HepG2 (cell line): ENCODE results near the gene ACCSL. TPM values are rescaled to one million over a fixed set of nuclear protein-coding genes. Genes with fewer than 3 reads are reported as not detected.

Experiments
- FOXA1 ChIP-seq, 2 experiments: fragments of 450-650 bp in 1 of 2; sonication (generic) in 1 of 2; formaldehyde crosslinking in 1 of 2; IDR thresholded peaks; 2 replicates each; pipeline versions ENCODE4 v1.4.0 to v1.6.1; 2016 to 2020; ENCODE audit warnings: missing genetic modification reagents in 1 of 2
- GFI1 ChIP-seq: sonication (generic); formaldehyde crosslinking; IDR thresholded peaks from 2 replicates; pipeline ENCODE4 v1.5.0; 2020; ENCODE audit warnings: missing genetic modification reagents, mild to moderate bottlenecking, borderline replicate concordance
- IRF9 ChIP-seq: sonication (generic); formaldehyde crosslinking; IDR thresholded peaks from 2 replicates; pipeline ENCODE4 v1.8.0; 2022; ENCODE audit warnings: missing genetic modification reagents, mild to moderate bottlenecking, borderline replicate concordance
- PATZ1 ChIP-seq: sonication (generic); formaldehyde crosslinking; IDR thresholded peaks from 2 replicates; pipeline ENCODE4 v1.4.0; 2020; ENCODE audit warnings: missing genetic modification reagents
- POLR2A ChIP-seq, 2 experiments: IDR thresholded peaks; 2 replicates each; pipeline ENCODE4 v1.6.1; 2011; ENCODE audit warnings: low read depth in 2 of 2, low read length in 2 of 2, mild to moderate bottlenecking in 1 of 2, moderate library complexity in 1 of 2; ENCODE audit not compliant: insufficient read depth in 1 of 2
- RAD21 ChIP-seq: fragments of 450-650 bp; formaldehyde crosslinking; IDR thresholded peaks from 2 replicates; pipeline ENCODE4 v1.5.0; 2020; ENCODE audit warnings: mild to moderate bottlenecking
- SAP130 ChIP-seq: IDR thresholded peaks from 2 replicates; pipeline ENCODE4 v1.6.1; 2016; ENCODE audit warnings: low read depth
- SNAPC4 ChIP-seq: sonication (generic); formaldehyde crosslinking; IDR thresholded peaks from 2 replicates; pipeline ENCODE4 v1.4.0; 2020; ENCODE audit warnings: mild to moderate bottlenecking, missing genetic modification reagents
- SNRNP70 ChIP-seq: fragments of 200-400 bp; formaldehyde crosslinking; IDR thresholded peaks from 2 replicates; pipeline ENCODE4 v1.6.1; 2017; ENCODE audit warnings: mild to moderate bottlenecking, low read depth, low read length, moderate library complexity
- SYNCRIP ChIP-seq: fragments of 200-400 bp; formaldehyde crosslinking; IDR thresholded peaks from 2 replicates; pipeline ENCODE4 v1.6.1; 2018; ENCODE audit warnings: mild to moderate bottlenecking, low read depth, low read length; ENCODE audit not compliant: insufficient read depth
- TMF1 ChIP-seq: sonication (generic); formaldehyde crosslinking; IDR thresholded peaks from 2 replicates; pipeline ENCODE4 v1.8.1; 2022; ENCODE audit warnings: low read depth, missing genetic modification reagents
- YEATS2 ChIP-seq: sonication (generic); formaldehyde crosslinking; IDR thresholded peaks from 2 replicates; pipeline ENCODE4 v1.4.0; 2020; ENCODE audit warnings: missing genetic modification reagents, borderline replicate concordance
- YY1 ChIP-seq: IDR thresholded peaks from 2 replicates; pipeline ENCODE4 v1.6.1; 2011; ENCODE audit warnings: low read length, low read depth, moderate library complexity, mild to moderate bottlenecking; ENCODE audit not compliant: insufficient read depth, insufficient replicate concordance
- ZBTB37 ChIP-seq: sonication (generic); formaldehyde crosslinking; IDR thresholded peaks from 2 replicates; pipeline ENCODE4 v1.4.0; 2020; ENCODE audit warnings: mild to moderate bottlenecking, missing genetic modification reagents
- ZNF576 ChIP-seq: sonication (generic); formaldehyde crosslinking; IDR thresholded peaks from 2 replicates; pipeline ENCODE4 v1.4.0; 2020; ENCODE audit warnings: mild to moderate bottlenecking, missing genetic modification reagents
- ZNF776 ChIP-seq: sonication (generic); formaldehyde crosslinking; IDR thresholded peaks from 2 replicates; pipeline ENCODE4 v1.4.0; 2020; ENCODE audit warnings: mild to moderate bottlenecking, missing genetic modification reagents
- polyA plus RNA-seq, 8 experiments: library from polyadenylated mRNA; depleted of rRNA in 3 of 8; stranded (reverse) in 7 of 8; unstranded in 1 of 8; fragments of >200 nt; fragmentation: Illumina TruSeq in 4 of 8; extraction: Trizol in 4 of 8; gene quantifications; 2 replicates each; pipeline versions ENCODE4 v1.2.1 to v1.2.3, GENCODE V29; 2011 to 2016; ENCODE audit warnings: low read depth in 4 of 8, missing spikeins in 1 of 8, mixed read lengths in 1 of 8; ENCODE audit not compliant: insufficient read depth in 1 of 8
- total RNA-seq, 5 experiments: library from RNA; depleted of rRNA; stranded (reverse); fragments of >200 nt; fragmentation: Illumina TruSeq; extraction: Trizol; gene quantifications; 2 replicates each; pipeline ENCODE4 v1.2.3, GENCODE V29; 2016; ENCODE audit warnings: low read depth in 1 of 5

The ACCSL gene
- total and polyA plus RNA-seq, 2 of the 13 experiments (the other 11 are each of a cell fraction or from before 2014, with no cell fraction given), result not detected

GRCh38 chr11:44095506-44096359 is 48.0 kb downstream of the ACCSL start, which contains the start of gene EXT2 (continued):
- TF ChIP-seq SNAPC4 (CRISPR knock-in tag), result no peak
- TF ChIP-seq ZBTB37 (CRISPR knock-in tag), result no peak
- TF ChIP-seq SYNCRIP, result no peak
- TF ChIP-seq POLR2A (IDR thresholded peaks at IDR 0.05; ENCODE audit: insufficient read depth in 1 of 2, low read depth in 2 of 2, low read length in 2 of 2), result peak in 1 of 2 experiments; percentile 69; a peak in 2 of 4 replicates
- no peak; the same call in 1 of the 2 replicates for TF ChIP-seq GFI1 (CRISPR knock-in tag)
- 0 out of 2 replicates have a peak, but pooled peaks have one; percentile 38 for TF ChIP-seq ZNF776 (CRISPR knock-in tag)
- no peak for TF ChIP-seq RAD21 (CRISPR knock-in tag)
- peak; percentile 65; the same call in 1 of the 2 replicates for TF ChIP-seq YEATS2 (CRISPR knock-in tag)
- TF ChIP-seq IRF9 (CRISPR knock-in tag), result peak; percentile 77; the same call in 1 of the 2 replicates
- TF ChIP-seq FOXA1 (IDR thresholded peaks at IDR 0.05), result no peak
- 0 out of 2 replicates have a peak, but pooled peaks have one; percentile 20 for TF ChIP-seq FOXA1 (CRISPR knock-in tag; IDR thresholded peaks at IDR 0.05)
- TF ChIP-seq ZNF576 (CRISPR knock-in tag), result no peak
- TF ChIP-seq PATZ1 (CRISPR knock-in tag), result peak; percentile 30
- no peak for TF ChIP-seq YY1
- TF ChIP-seq SAP130 (CRISPR knock-in tag), result peak; percentile 74
- 0 out of 2 replicates have a peak, but pooled peaks have one; percentile 41 for TF ChIP-seq TMF1 (CRISPR knock-in tag)
- TF ChIP-seq SNRNP70, result no peak
